GM11168 (cell line): ENCODE data around the gene MSANTD1.

ENCODE experiments used
- in situ Hi-C: fragments of 300-500 bp; cut with MboI; formaldehyde crosslinking; loops from one replicate; pipeline ENCODE4 v1.12.0; 2022; ENCODE audit warnings: low sequenced_read_pairs; ENCODE audit not compliant: unreplicated experiment

The MSANTD1 gene

GRCh38 chr4:3231471-3231870 lies 17.5 kb upstream of the MSANTD1 start:
- in situ Hi-C loops, result no loop called here

DNA sequence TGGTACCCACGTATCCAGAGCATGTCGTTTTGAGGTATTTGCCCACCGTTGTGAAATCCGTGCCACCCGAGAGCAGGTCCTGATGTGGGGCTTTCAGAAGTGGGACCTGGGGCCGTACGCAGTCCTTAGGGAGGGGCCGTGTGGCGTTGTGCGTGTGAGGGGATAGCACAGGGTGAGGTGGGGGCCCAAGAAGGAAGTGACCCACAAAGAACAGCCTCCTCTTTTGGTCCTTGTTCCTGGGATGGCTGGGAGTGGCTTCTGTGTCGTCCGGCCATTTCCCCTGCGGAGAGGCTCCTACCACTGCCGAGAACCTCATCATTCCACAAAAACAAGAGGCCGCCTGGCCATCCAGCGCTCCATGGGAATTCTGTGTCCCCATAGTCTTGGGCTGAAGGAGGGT lies 17.0 kb upstream of the MSANTD1 start:
- in situ Hi-C loops, result no loop called here

DNA sequence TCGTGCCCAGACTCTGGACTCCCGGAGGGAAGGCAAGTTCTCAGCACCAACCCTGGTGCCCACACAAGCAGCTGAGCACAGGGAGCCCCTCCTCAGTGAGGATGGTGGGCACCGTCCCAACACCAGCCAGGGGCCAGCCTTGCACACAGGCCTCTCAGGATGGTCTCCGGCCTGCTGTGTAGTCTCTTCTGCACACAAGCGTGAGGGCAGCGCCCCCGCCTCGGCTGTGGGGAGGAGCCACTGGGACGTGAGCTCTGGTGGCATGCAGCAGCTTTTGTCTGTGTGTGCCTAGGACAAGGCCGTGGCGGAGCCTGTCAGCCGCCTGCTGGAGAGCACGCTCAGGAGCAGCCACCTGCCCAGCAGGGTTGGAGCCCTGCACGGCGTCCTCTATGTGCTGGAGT lies 16.1 kb upstream of the MSANTD1 start:
- in situ Hi-C loops, result no loop called here

- in situ Hi-C loops, result no loop called here
Observed at GRCh38 chr4:3233391-3234071, 15.4 kb upstream of the MSANTD1 start.

DNA sequence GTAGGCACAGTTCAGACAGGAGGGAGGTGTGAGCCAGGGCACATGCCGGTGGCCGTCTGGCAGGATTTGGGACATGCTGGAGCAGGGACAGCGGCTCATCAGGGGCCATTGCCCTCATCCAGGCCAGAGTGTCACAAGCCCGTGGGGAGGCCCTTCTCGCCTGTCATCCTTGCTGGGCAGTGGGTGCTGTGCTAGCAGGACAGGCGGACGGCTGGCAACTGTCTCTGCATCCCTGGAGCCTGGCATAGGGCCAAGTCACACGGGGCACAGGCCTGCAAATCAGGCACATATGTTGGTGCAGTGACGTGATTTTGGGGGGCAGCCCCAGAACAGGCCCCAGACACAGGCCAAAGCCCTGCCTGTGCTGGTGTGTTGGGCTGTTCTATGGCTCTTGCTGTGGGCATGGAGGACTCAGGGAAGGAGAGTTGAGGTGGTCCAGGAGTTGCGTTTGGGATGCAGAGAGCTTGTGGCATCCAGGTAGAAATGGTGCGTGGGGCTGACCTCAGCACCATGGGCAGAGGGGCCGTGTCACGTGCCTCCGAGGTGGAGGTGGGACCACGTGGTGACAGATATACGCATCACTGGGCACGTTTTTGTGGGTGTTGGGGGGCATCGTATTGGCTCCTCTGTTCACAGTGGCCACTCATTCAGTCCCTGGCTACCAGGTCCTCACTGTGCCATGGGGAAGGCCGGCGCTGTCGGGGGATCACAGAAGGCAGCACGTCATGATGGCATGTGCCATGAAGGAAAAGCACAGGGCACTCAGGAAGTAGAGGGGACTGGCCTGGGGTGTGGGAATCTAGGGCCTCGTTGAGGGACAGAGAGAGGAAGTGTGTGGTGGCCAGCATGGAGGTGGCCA lies 14.6 kb upstream of the MSANTD1 start:
- in situ Hi-C loops, result no loop called here

DNA sequence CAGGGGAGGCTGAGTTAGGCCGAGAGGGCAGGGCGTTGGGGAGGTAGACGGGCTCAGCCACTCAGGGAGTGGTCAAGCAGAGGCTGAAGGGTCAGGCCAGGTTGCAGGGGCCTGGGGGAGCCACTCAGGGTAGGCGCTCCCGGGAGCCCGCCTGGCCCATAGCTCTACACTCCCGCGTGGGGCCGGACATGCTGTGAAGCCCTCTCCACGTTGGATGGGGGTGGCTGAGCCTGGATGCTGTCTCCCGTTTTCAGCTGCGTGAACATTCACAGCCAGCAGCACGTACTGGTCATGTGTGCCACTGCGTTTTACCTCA lies 14.0 kb upstream of the MSANTD1 start:
- in situ Hi-C loops, result no loop called here

GRCh38 chr4:3235581-3235980 lies 13.4 kb upstream of the MSANTD1 start:
- in situ Hi-C loops, result no loop called here

GRCh38 chr4:3236326-3236878 lies 12.6 kb upstream of the MSANTD1 start:
- in situ Hi-C loops, result no loop called here

DNA sequence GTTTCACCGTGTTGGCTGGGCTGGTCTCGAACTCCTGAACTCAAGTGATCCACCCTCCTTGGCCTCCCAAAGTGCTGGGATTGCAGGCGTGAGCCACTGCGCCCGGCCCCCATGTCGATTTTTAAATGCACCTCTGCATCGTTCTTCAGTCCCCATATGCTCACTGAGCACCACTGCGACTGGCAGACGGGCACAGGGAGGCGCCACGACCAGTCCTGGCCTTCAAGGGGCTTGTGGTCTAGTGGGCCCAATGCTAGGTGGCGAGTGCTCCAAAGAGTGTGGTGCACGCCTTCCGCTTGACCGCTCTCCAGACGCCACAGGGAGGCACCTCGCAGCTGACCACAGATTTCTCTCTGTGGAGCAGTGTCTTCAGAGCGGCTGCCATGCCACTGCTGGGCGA lies 11.7 kb upstream of the MSANTD1 start:
- in situ Hi-C loops, result no loop called here

DNA sequence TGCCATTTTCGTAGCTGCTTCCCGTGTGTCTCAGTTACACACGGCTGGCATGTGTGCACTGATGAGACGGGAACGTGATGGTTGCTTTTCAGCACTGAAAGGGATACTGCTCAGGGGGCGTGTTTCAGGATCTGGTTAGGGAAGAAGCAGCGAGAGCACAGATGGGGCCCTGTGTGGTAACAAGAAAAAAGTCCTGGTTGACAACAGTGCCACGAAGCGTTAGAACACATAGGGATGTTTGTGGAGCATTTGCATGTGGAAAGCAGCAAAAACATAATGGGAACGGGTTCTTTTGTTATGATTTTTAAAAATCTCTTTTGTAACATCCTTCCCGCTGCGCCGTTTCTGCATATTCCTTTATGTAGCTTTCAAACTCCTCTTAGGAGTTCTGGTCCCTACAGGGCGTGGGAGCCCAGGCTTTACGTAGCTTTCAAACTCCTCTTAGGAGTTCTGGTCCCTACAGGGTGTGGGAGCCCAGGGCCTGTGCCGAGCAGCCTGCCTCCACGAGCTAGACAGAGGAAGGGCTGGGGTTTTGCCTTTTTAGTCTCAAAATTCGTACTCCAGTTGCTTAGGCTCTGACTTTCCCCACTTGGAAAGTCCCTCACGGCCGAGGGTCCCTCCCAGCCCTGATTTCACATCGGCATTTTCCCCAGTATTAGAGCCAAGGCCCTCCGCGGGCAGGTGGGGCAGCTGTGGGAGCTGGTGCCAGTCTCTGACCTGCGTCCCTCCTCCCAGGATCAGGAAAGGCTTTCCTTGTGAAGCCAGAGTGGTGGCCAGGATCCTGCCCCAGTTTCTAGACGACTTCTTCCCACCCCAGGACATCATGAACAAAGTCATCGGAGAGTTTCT lies 11.0 kb upstream of the MSANTD1 start:
- in situ Hi-C loops, result no loop called here

- in situ Hi-C loops, result no loop called here
Observed at GRCh38 chr4:3238721-3239120, 10.2 kb upstream of the MSANTD1 start.

DNA sequence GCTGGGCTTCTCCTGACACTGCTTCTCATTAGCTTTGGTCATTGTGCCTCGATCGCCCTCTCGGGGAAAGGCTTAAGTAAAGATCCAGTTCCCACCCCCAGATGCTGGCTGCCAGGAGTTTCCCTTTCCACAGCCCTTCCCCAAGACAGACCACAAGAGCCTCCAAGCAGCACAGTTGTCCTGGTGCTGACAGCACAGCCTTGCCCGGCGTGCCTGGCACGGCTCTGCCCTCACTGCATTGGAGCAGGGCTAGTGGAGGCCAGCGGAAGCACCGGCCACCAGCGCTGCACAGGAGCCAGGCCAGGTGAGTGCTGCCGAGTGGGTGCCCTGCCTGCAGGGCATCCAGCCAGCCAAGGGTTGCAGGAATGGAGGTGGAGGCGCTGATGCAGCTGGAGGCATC lies 9.7 kb upstream of the MSANTD1 start:
- in situ Hi-C loops, result no loop called here

GRCh38 chr4:3239998-3240920 lies 8.7 kb upstream of the MSANTD1 start:
- in situ Hi-C loops, result no loop called here

- in situ Hi-C loops, result no loop called here
Observed at GRCh38 chr4:3240936-3241522, 7.9 kb upstream of the MSANTD1 start.

GRCh38 chr4:3241898-3242524 lies 6.9 kb upstream of the MSANTD1 start:
- in situ Hi-C loops, result no loop called here

- in situ Hi-C loops, result no loop called here
Observed at GRCh38 chr4:3243136-3243780, 5.7 kb upstream of the MSANTD1 start.

DNA sequence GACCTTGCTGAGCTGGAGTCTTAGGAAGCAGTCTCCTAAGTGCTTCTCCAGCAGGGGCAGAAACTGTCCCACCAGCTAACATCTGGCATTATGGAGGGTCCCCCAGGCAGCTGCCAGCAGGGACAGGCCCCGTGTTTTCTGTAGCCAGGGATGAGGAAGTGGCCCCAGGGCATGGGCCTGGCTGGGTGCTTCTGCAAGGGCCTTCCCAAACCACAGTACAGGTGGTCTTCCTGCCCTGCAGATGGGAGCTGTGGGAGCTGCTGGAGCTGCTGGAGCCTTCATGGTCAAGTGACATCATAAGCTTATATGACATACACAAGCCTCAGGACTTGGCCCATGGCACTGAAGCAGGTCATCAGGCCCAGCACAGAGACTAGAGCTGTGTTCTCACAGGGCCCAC lies 5.0 kb upstream of the MSANTD1 start:
- in situ Hi-C loops, result no loop called here

- in situ Hi-C loops, result no loop called here
Observed at GRCh38 chr4:3244747-3245146, 4.2 kb upstream of the MSANTD1 start.
